HepG2 (cell line): Measurements from ENCODE around the gene DCPS. TPM values are rescaled to one million over a fixed set of nuclear protein-coding genes. Genes with fewer than 3 reads are reported as not detected.

Source experiments
- ATF1 ChIP-seq: IDR thresholded peaks from 2 replicates; pipeline ENCODE4 v1.6.1; 2016; ENCODE audit warnings: mild to moderate bottlenecking, control low read depth
- DMAP1 ChIP-seq: IDR thresholded peaks from 2 replicates; pipeline ENCODE4 v1.6.1; 2016
- GPBP1L1 ChIP-seq: sonication (generic); formaldehyde crosslinking; IDR thresholded peaks from 2 replicates; pipeline ENCODE4 v1.5.0; 2020; ENCODE audit warnings: mild to moderate bottlenecking, missing genetic modification reagents
- MZF1 ChIP-seq: sonication (generic); formaldehyde crosslinking; IDR thresholded peaks from 2 replicates; pipeline ENCODE4 v1.8.1; 2023; ENCODE audit warnings: mild to moderate bottlenecking, missing genetic modification reagents, borderline replicate concordance
- POLR2G ChIP-seq: fragments of 200-400 bp; formaldehyde crosslinking; IDR thresholded peaks from 2 replicates; pipeline ENCODE4 v1.6.1; 2018; ENCODE audit warnings: mild to moderate bottlenecking, low read depth, low read length, moderate library complexity
- RARG ChIP-seq: sonication (generic); formaldehyde crosslinking; IDR thresholded peaks from 2 replicates; pipeline ENCODE4 v1.4.0; 2020; ENCODE audit warnings: low read depth, mild to moderate bottlenecking, missing genetic modification reagents
- ZBTB10 ChIP-seq: sonication (generic); formaldehyde crosslinking; IDR thresholded peaks from 2 replicates; pipeline ENCODE4 v1.4.0; 2020; ENCODE audit warnings: missing genetic modification reagents, borderline replicate concordance
- ZFP37 ChIP-seq: sonication (generic); formaldehyde crosslinking; IDR thresholded peaks from 2 replicates; pipeline ENCODE4 v1.4.0; 2020; ENCODE audit warnings: missing genetic modification reagents, borderline replicate concordance
- ZGPAT ChIP-seq: IDR thresholded peaks from 2 replicates; pipeline ENCODE4 v1.6.1; 2016; ENCODE audit warnings: mild to moderate bottlenecking
- ZNF24 ChIP-seq: fragments of 450-650 bp; IDR thresholded peaks from 2 replicates; pipeline ENCODE4 v1.6.1; 2017; ENCODE audit warnings: antibody characterized with exemption, mild to moderate bottlenecking
- ZNF331 ChIP-seq: sonication (generic); formaldehyde crosslinking; IDR thresholded peaks from 2 replicates; pipeline ENCODE4 v1.4.0; 2020; ENCODE audit warnings: missing genetic modification reagents
- ZNF335 ChIP-seq: sonication (generic); formaldehyde crosslinking; IDR thresholded peaks from 2 replicates; pipeline ENCODE4 v1.4.0; 2020; ENCODE audit warnings: missing genetic modification reagents
- ZNF337 ChIP-seq: sonication (generic); formaldehyde crosslinking; IDR thresholded peaks from 2 replicates; pipeline ENCODE4 v1.5.1; 2020; ENCODE audit warnings: missing genetic modification reagents, low read depth, mild to moderate bottlenecking, borderline replicate concordance
- ZNF558 ChIP-seq: sonication (generic); formaldehyde crosslinking; IDR thresholded peaks from 2 replicates; pipeline ENCODE4 v1.9.0; 2022; ENCODE audit warnings: mild to moderate bottlenecking, missing genetic modification reagents, borderline replicate concordance
- ZNF570 ChIP-seq: sonication (generic); formaldehyde crosslinking; IDR thresholded peaks from 2 replicates; pipeline ENCODE4 v1.4.0; 2020; ENCODE audit warnings: mild to moderate bottlenecking, missing genetic modification reagents, borderline replicate concordance
- polyA plus RNA-seq, 8 experiments: library from polyadenylated mRNA; depleted of rRNA in 3 of 8; stranded (reverse) in 7 of 8; unstranded in 1 of 8; fragments of >200 nt; fragmentation: Illumina TruSeq in 4 of 8; extraction: Trizol in 4 of 8; gene quantifications; 2 replicates each; pipeline versions ENCODE4 v1.2.1 to v1.2.3, GENCODE V29; 2011 to 2016; ENCODE audit warnings: low read depth in 4 of 8, missing spikeins in 1 of 8, mixed read lengths in 1 of 8; ENCODE audit not compliant: insufficient read depth in 1 of 8
- total RNA-seq, 5 experiments: library from RNA; depleted of rRNA; stranded (reverse); fragments of >200 nt; fragmentation: Illumina TruSeq; extraction: Trizol; gene quantifications; 2 replicates each; pipeline ENCODE4 v1.2.3, GENCODE V29; 2016; ENCODE audit warnings: low read depth in 1 of 5
- TF ChIP-seq, protein P1 (sequence below), 2 experiments: sonication (generic) in 1 of 2; formaldehyde crosslinking in 1 of 2; IDR thresholded peaks; 2 replicates each; pipeline versions ENCODE4 v1.5.1 to v1.6.1; 2011 to 2020; ENCODE audit warnings: borderline replicate concordance in 1 of 2, low read depth in 1 of 2, low read length in 1 of 2, mild to moderate bottlenecking in 1 of 2, missing genetic modification reagents in 1 of 2, moderate library complexity in 1 of 2
- TF ChIP-seq, protein P2 (sequence below): sonication (generic); formaldehyde crosslinking; IDR thresholded peaks from 2 replicates; pipeline ENCODE4 v1.4.0; 2020; ENCODE audit warnings: missing genetic modification reagents, borderline replicate concordance

DCPS gene
- total and polyA plus RNA-seq, 2 of the 13 experiments (the other 11 are each of a cell fraction or from before 2014, with no cell fraction given): 21.9 to 22.5 TPM

DNA sequence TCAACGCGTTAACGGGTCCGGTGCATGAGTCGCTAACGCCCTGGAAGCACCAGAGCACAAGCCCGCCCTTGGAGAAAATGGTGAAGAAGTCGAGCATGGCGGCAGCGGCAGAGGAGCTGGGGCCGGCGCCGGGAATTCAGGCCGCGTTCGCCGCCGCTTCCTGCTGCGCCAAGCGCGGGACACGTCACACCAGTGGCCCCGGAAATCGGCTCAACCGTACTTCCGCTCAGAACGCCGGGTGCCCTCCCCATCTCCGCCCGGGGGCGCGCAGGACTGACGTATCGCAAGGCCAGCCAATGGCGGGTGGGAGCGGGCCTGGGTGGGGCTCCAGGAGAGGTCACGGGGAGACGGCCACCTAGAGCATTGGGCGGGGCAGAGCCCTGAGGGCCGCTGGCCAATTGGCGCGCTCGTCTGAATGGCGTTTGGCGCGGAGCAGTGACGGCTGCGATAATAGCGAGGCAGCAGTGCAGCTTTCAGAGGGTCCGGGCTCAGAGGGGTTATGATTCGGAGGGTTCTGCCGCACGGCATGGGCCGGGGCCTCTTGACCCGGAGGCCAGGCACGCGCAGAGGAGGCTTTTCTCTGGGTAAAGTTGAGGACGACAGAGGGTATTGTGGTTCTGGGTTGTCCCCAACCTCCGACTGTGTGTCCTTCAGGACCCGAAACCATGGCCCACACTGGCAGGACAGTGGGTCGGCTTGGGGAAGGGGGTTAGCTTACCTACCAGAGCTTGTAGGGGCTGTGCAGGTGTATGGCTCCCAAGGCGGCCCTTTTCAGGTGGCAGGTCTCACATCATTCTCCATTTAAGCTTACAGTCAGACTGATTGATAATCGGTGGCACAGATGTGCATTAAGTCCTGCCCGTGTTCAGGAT lies 34.9 kb upstream of the DCPS start, which contains the start of the genes FOXRED1 and SRPRA (continued):
- TF ChIP-seq, protein P1, sequence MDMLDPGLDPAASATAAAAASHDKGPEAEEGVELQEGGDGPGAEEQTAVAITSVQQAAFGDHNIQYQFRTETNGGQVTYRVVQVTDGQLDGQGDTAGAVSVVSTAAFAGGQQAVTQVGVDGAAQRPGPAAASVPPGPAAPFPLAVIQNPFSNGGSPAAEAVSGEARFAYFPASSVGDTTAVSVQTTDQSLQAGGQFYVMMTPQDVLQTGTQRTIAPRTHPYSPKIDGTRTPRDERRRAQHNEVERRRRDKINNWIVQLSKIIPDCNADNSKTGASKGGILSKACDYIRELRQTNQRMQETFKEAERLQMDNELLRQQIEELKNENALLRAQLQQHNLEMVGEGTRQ (IDR thresholded peaks at IDR 0.05; ENCODE audit: low read depth, low read length): peak; percentile 78
- TF ChIP-seq, protein P1 (CRISPR knock-in tag; IDR thresholded peaks at IDR 0.05; ENCODE audit: borderline replicate concordance): peak; percentile 93; the same call in 1 of the 2 replicates
- TF ChIP-seq RARG (no peak), ZNF570 (no peak), ZNF337 (CRISPR knock-in tag) (peak; percentile 89; the same call in 1 of the 2 replicates), MZF1 (0 out of 2 replicates have a peak, but pooled peaks have one; percentile 63), ZBTB10 (peak; percentile 84; the same call in 1 of the 2 replicates), ZNF335 (no peak), ZNF24 (no peak), DMAP1 (CRISPR knock-in tag) (peak; percentile 95), POLR2G (peak; percentile 89), ZGPAT (CRISPR knock-in tag) (peak; percentile 87), GPBP1L1 (CRISPR knock-in tag) (no peak), ZNF558 (peak; percentile 60; the same call in 1 of the 2 replicates), ZNF331 (peak; percentile 75; the same call in 1 of the 2 replicates), ZFP37 (CRISPR knock-in tag) (0 out of 2 replicates have a peak, but pooled peaks have one; percentile 42), ATF1 (CRISPR knock-in tag) (peak; percentile 99)
- TF ChIP-seq, protein P2, sequence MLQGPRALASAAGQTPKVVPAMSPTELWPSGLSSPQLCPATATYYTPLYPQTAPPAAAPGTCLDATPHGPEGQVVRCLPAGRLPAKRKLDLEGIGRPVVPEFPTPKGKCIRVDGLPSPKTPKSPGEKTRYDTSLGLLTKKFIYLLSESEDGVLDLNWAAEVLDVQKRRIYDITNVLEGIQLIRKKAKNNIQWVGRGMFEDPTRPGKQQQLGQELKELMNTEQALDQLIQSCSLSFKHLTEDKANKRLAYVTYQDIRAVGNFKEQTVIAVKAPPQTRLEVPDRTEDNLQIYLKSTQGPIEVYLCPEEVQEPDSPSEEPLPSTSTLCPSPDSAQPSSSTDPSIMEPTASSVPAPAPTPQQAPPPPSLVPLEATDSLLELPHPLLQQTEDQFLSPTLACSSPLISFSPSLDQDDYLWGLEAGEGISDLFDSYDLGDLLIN: 0 out of 2 replicates have a peak, but pooled peaks have one; percentile 10
